NCI-H345 (cell line): ENCODE results near the gene DIPK1A.
"Not testable (repeated sequence)": the region's sequence is repeated elsewhere in the genome, so short reads cannot be mapped to it uniquely, and the experiment has no call there.

Experiments
- DNase-seq: peaks from one replicate; lab custom pipeline; 2025; lab: John Stamatoyannopoulos, UW

DIPK1A gene

DNA sequence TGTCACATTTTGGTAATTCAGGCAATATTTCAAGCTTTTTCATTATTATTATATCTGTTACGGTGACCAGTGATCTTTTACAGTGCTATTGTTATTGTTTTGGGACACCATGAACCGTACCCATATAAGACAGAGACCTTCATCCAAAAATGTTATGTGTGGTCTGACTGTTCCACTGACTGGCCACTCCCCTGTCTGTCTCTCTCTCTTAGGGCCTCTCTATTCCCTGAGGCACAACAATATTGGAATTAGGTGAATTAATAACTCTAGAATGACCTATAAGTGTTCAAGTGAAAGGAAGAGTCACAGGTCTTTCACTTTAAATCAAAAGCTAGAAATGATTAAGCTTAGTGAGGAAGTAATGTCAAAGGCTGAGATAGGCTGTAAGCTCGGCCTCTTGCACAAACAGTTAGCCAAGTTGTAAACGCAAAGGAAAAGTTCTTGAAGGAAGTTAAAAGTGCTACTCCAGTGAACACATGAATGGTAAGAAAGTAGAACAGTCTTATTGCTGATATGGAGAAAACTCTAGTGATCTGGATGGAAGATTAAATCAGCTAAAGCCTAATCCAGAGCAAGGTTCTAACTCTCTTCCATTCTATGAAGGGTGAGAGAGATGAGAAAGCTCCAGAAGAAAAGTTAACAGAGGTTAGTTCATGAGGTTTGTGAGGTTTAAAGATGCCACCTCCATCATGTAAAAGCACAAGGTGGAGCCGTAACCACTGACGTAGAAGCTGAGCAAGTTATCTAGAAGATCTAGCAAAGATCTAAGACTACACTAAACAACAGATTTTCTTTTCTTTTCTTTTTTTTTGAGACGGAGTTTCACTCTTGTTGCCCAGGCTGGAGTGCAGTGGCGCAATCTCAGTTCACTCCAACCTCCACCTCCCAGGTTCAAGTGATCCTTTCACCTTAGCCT, 19.7 kb upstream of the DIPK1A start:
- no peak for DNase-seq

DNA sequence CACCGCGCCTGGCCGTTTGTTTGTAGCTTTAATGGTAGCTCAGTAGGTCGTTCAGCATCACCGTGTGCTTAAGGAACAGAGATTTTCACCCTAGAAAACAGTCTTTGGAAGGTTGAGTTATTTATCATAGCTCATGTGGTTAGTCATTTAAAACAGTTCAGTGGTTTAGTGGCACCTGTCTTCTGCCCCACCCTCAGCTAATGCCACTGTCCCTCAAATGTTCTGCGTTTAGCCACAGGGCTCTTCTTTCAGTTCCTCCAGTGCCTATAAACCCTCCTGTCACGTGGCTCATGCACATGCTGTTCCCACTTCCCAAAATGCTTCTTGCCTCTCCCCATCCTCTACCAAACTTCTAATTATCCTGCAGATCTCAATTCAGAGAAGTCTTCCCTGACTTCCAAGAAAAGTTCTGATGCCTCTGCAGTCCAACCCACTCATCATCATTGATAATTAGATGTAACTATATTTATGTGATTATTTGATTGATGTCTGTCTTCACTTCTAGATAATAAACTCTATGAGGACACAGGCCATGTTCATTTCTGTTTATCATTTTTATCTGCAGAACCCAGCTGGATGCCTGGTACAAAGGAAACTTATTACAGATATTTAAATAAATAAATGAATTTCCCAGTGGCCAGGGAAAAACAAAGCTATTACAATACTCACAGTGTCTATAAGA, 14.4 kb upstream of the DIPK1A start:
- no peak for DNase-seq

DNA sequence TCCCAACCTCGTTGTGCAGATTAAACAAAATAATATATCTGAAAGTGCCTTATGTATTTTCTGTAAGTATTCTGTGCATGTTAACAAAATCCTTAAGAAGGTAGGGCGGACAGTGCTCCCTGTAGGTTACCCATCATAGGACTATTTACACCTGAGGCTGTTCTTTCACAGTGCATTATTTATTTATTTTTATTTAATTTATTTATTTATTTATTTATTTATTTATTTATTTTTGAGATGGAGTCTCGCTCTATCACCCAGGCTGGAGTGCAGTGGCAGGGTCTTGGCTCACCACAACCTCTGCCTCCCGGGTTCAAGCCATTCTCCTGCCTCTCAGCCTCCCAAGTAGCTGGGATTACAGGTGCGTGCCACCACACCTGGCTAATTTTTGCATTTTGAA, 12.8 kb upstream of the DIPK1A start:
- DNase-seq = not testable (repeated sequence)

DNA sequence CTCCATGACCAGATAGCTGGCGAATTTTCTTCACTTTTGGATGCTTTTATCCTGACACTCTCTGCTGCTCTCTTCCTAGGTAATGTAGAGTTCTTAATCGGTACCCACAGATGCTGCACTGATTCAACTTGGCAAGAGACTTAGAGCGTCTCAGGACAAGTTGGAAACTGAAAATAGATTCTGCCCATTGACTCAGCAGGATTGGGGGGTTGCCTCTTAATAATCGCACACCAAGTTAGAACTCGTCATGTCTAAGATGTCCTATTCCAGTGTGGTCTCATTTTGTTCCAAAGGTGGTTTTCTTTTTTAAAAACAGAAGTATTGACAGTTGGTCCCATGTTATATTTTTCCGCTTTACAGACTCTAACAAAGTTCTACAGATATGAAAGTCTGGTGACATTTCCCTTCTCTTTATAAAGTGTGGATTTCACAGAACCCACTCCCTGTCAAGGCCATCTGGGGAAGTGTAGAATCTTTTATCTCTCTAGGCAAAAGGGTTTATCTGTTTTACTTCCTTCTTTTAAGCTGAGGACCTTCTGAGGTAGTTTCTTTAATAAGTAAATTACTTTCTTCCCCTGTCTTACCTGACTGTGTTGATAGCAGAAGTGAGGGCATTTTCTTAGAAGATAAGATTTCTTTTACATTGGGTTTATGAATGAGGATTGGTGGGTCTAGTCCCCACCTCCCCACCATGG, 12.1 kb upstream of the DIPK1A start:
- DNase-seq = no peak

DNA sequence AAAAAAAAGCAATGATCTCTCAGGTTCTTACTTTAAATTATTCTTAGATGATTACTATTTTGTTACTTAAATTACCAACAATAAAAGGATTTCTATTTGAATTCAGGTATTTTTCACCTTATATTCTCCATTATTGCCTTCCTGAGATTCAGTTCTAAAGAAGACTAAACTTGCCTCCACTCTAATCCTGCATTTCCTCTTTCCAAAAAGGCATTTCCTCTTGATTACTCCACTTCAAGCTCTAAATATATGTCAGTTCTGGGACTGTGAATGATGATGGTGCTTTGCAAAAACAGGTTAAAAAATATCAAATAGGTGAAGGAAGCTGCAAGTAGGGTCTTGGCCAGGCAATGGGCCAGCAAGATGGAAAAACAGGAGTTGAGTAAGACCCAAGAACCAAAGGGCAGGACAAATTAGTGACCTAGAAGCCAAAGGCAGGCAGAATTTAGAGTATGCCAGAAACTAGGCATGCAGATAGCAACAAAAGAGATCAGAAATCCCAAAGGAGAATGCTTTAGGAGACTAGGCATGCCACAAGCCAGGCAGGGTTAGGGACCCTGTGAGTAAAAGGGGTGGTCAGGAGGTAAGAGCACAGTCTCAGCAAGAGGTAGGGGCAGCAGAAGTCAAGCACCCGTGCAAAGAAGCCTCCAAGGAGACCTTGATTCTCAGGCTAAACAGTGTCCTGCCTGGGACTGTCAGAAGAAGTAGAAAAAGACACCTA, 11.3 kb upstream of the DIPK1A start:
- no peak for DNase-seq

DNA sequence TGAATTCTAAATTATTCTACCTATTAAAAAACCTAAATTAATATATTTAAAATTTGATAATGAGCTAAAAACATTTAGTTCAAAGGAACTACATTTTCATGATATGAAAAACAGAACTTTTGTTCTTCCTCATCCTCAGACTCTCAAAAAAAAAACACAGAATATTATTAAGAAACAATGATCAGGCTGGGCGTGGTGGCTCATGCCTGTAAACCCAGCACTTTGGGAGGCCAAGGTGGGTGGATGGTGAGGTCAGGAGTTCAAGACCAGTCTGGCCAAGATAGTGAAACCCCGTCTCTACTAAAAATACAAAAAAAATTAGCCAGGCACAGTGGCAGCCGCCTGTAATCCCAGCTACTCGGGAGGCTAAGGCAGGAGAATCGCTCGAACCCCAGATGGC, 10.7 kb upstream of the DIPK1A start:
- DNase-seq = not testable (repeated sequence)

DNA sequence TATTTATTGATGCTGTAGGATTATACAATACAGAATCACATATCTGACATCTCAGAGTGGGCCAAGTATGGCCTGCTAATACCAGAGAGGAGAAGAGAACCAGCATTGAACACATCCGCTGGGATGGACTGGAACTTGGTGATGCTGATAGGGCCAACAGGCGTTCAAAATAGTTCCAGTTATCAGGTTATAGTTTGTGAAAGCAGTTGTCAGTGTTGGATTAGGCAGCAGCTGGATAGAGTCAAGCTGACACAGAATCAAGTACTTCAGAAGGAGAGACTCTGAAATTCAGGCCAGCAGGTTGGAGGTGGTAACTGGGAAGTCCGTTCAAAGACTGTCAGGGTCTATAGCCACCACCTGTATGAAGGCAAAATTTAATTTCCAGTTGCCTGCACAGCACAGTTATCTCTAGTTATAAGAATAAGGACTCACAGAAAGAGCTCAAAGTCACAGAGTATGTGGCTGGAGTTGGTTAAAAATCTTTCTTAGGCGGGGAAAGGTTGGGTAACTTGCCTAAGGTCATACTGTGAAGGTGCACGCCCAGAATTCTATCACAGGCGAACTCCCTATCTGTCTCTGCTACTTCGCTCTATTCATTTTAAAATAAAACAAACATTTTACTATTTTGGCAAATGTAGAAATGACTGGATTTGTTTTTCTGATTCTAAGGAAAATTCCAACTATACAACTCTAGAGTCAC, 9.9 kb upstream of the DIPK1A start:
- DNase-seq = no peak

DNA sequence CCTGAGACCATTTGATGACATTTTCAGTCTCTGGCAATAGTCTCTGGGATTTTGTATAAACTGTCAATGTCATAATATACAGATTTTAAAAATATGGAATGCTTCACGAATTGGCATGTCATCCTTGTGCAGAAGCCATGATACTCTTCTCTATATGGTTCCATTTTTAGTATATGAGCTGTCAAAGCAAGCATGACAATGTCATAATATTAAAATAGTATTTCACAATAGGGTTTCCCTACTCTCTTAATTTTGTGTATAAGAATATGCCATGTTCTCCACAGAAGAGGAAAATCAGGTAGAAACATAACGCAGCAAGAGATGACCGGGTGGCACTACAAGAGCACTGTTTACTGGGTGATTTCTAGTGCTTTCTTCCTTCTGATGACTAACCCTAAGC, 8.3 kb upstream of the DIPK1A start:
- DNase-seq = no peak

DNA sequence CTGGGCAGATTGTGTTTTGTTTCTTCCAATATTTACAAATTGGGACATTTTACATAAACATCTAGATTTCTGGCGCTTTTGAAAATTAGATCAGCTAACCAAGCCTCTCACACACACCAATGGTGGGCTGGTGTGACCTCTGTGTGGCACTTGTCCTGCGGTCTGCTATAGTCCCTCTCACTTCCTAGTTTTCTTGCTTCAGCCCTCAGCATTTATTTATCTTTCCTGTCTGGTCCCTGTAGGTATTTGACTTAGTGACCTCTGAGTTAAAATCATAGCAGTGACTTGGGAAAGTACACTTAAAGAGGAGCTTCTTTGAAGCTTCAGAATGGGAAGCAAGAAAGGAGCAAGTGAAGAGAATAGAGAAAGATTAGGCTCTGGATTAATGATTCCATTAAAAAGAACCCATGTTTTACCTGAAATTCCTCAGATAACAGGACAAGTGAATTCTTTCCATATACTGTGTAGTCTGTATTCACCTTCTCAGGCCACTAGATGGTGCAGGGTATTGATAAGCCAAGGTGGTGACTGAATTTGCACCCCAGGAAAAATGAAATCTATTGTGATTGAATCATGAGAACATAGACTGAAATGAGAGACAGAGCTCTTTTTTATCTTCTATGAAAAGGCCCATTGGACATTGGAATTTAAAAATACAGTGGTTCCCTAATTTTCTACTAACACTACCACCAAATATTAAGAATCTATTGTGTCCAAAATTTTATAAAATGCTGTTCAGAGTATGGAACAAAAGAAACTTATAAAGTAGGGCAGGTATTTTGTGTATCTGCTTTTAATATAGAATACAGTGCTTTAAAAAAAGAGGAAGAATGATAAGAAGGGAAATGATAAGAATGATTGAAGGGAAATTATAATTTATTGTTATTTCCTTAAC, 7.1 kb upstream of the DIPK1A start:
- DNase-seq = peak; percentile 30

DNA sequence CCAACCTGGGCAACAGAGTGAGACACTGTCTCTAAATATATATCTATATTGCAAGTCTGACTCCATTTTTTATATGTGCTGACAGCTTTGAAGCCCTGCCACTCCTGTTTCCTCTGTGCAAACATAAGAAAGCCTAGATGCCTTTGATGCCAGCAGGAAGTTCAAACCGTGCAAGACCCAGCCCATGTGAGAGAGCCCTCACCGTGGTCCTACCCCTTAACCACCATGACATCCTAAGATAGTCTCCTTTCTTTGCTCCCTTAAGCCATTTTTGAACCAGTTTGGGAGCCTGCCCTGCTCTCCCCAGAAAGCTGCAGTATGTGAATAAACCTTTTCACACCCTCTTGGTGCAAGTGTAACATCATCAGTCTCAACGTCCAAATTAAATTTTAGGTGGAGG, 3.7 kb upstream of the DIPK1A start:
- DNase-seq = no peak

DNA sequence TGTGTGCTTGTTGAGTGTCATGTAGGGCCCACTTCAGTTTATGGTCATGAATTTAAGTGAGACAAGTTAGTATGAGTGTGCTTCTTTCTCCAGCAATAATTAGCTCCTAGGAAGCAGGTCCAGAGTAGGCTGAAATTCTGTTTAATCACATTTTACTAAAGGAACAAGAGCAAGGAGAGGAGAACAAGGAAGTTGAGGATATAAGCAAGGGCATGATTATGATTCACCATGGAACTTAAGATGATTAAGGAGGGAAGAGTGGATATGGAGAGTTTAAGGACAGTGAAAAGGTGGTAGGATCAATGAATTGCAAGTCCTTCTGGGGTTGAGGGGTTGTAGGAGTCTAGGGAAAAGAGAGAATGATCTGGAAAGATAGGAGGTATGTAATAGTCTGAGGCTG, 3.1 kb upstream of the DIPK1A start:
- DNase-seq = no peak

DNA sequence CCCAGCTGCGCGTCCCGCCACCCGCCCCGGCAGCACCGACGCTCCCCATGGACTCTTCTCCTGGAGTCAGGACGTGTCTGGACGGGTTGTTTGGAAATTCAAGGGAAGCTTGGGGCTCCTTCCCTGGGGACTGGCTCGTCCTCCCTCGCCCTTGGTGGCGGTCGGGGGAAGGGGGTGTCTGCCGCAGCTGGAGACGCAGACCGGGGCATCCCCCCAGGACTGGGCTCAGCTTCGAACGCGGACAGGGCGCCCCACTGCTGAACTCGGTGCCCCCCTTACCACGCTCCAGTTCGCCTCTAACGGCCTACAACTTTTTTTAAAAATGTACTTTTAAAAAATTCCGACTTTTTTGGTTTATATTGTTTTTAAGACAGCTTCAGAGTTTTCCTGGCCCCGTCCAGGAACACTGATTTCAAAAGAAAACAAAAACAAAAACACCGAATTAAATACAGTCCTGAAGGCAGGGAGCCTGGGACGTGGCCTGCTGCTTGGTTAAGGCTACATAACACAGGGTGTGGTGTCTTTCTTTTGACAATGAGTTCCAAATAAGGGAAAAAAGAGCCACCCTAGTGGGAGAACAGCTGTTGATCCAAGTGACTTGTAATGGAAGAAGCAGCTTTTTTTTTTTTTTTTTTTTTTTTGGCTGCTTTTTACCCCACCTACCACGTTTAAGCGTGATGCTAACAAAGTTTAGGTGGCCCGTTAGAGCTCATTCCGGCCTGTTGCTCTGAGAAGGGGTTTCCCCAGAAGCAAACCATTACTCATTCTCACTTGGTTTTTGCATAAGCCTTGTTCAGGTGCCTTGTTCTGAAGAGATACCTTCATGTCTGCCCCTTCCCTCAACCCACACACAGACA, 862 bp upstream of the DIPK1A start:
- peak; percentile 72 for DNase-seq

DNA sequence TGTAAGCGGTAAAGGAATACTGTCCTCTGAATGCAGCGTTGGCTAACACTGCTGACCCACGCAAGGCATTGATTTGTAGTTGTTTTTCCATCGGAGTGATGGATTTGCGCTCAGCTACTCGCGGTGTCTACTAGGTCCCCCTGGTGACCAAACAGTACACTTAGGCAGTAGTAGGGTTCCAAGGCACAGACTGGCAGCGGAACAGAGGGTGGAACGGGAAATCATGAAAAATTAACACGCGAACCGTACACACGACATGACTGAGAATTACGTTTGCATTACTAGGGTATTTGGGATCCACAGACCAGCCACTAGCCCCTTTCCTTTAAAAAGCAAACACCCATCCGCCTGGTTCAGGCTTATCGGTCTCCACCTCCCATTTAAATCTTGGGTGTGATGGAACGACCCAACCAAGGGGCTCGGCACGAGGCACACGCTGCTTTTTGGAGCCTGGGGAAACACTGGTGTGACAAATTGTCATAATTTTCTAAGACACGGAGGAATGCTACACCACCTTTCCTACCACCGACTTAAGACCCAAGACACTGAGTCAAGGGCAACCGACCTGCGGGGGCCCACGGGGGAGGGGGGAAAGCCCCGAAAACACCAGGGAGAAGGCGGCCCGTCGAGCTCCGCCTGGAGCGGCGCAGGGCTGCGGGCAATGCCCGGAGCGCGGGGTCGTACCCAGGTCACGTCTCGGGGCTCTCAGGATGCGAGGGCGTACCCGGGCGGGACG, 699 bp downstream of the DIPK1A start:
- DNase-seq = peak; percentile 80

DNA sequence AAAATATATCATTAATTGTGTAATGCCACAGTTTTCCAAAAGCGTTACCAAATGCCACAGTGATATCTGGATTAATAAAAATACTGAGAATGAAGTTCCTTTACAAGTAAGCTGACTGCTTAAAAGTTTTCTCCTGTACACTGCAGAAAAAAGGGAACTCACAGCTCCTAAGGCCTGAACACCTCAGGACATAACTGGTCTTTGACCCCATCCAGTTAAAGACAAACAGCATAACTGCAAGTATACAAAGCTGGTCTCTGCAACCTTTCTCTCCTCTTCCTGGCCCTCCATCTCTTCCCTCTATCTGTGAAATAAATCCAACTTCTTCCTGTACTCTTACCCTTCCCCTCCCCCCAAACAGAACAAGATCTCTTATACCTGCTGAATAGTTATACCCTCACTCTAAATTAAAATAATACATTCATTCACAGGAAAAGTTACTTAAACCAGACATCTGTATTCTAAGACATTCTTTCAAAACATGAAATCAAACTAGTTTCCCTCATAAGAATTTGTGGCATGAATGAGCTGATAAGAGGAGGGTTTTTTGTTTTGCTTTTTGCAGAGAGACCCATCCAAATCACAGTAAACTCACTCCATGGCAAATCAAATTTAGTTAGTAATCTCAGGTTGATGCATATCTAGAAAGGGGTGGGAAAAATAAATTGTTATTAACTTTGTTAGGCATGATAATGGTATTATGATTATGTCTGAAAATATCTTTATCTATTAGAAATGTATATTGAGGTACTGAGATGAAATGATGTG, 2.9 kb downstream of the DIPK1A start:
- no peak for DNase-seq

DNA sequence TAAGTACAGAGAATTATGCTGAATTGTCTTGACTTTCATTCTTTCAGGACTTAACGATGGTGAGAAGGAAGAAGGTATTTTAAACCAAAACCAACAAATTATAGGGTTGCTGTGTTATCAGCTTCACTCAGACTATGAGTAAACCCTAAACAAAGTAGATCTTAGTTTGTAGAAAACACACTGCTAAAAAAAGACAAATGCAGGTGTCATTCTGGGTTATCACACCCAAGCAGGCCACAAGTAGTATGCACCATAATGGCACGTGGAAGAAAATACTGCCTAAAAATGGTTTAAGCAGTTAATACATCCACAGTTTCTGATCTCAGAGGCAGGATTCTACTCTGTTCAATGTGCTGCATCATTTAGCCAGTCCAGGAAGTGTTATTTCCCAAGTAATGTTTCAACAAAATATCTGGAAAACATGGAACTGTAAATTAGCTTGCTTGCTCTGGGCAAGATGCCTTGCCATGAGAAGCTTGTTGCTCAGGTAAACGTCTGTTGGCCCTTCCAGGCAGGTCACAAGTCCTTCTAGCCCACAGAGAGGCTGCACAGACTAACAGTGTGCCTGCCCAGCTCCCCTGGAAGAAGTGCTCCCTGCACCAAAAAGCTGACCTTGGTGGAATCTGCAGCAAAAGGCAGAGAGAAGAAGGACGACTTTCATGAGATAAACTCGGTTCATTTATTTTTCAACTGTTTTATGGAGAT, 4.1 kb downstream of the DIPK1A start:
- DNase-seq = no peak

DNA sequence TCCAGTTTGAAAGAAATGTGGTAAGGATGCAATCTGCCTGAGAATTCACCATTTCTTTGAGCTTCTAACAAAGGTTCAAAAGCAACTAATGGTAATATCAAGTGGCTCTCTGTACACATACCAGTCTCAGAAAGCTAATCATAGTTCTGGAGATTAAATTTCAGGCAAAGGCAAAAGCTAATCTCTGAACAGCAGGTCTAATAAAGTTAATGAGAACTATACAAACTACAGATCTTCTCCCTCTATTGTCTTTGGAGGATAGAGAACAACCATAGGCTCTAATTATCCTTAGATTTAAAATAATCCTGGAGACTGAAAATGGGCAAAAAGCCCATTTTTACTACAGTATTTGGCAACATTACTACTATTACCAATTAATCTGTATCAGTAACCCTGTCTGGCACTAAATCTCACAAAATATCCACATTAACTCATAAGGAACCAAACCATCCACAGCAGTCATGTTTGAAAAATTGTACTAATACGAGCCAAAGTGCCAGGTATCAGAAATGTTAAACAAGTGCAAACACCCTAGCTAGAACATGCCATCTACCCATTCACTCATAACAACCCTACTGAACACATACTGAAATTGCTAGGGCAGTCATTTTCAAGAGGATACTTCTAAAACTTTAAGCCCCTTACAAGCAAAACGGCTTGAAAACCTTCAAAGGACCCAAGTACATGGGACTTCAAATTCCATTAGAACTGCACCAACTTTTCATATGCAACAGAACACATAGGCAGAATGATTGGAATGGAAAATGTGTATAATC, 4.8 kb downstream of the DIPK1A start:
- no peak for DNase-seq

DNA sequence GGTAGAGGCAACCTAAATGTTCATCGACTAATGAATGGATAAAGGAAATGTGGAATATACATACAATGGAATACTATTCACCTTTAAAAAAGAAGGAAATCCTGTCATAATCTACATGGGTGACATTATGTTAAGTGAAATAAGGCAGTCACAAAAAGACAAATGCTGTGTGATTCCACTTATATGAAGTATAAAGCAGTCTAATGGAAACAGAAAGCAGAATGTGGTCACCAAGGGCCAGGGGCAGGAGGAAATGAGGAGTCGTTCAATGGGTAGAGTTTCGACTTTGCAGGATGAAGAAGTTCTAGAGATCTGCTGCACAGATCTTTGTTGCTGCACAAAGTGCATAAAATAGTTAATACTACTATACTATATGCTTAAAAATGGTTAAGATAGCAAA, 7.8 kb downstream of the DIPK1A start:
- DNase-seq = no peak
